Measurements from ENCODE around the gene ZFHX2. TPM values are rescaled to one million over a fixed set of nuclear protein-coding genes. Genes with fewer than 3 reads are reported as not detected.

The ZFHX2 gene
- total RNA-seq, 6 experiments from 2014 or later = 0.63 to 4.2 (median 1.7) TPM

- H3K27ac Mint-ChIP-seq = no peak overlapping the region
- no peak for DNase-seq
- H3K27me3 Mint-ChIP-seq (ENCODE audit: insufficient read depth) = peaks cover 9% of the 10 kb centered on the region
- H3K36me3 Mint-ChIP-seq (ENCODE audit: low read depth) = no peaks in the 10 kb centered on the region
- H3K4me1 Mint-ChIP-seq (ENCODE audit: low read depth) = peaks cover 32% of the 10 kb centered on the region
- no peaks in the 10 kb centered on the region for H3K9me3 Mint-ChIP-seq
- H3K4me3 Mint-ChIP-seq = no peak overlapping the region
- TF ChIP-seq CTCF (IDR thresholded peaks at IDR 0.05) = no peak
Measured at GRCh38 chr14:23542261-23542660, 9.3 kb downstream of the ZFHX2 start.

- Mint-ChIP-seq H3K27ac (no peak overlapping the region), H3K27me3 (ENCODE audit: insufficient read depth) (peaks cover 16% of the 10 kb centered on the region), H3K36me3 (ENCODE audit: low read depth) (no peaks in the 10 kb centered on the region), H3K4me1 (ENCODE audit: low read depth) (peaks cover 27% of the 10 kb centered on the region), H3K4me3 (no peak overlapping the region), H3K9me3 (no peaks in the 10 kb centered on the region)
- no peak for DNase-seq
- no peak for TF ChIP-seq CTCF (IDR thresholded peaks at IDR 0.05)
Measured at GRCh38 chr14:23540141-23540469, 11.5 kb downstream of the ZFHX2 start.

- Mint-ChIP-seq H3K27me3 (ENCODE audit: insufficient read depth) (peaks cover 12% of the 10 kb centered on the region), H3K27ac (no peak overlapping the region), H3K4me1 (ENCODE audit: low read depth) (peaks cover 21% of the 10 kb centered on the region), H3K36me3 (ENCODE audit: low read depth) (no peaks in the 10 kb centered on the region), H3K4me3 (no peak overlapping the region; the same call in 1 of the 2 replicates), H3K9me3 (no peaks in the 10 kb centered on the region)
- TF ChIP-seq CTCF (IDR thresholded peaks at IDR 0.05) = peak; percentile 86
- peak; percentile 23 for DNase-seq
Measured at GRCh38 chr14:23539248-23540140, 12.1 kb downstream of the ZFHX2 start.

- Mint-ChIP-seq H3K27me3 (ENCODE audit: insufficient read depth) (peaks cover 12% of the 10 kb centered on the region), H3K4me1 (ENCODE audit: low read depth) (peaks cover 20% of the 10 kb centered on the region), H3K4me3 (no peak overlapping the region; the same call in 1 of the 2 replicates), H3K36me3 (ENCODE audit: low read depth) (no peaks in the 10 kb centered on the region), H3K9me3 (no peaks in the 10 kb centered on the region), H3K27ac (no peak overlapping the region)
- no peak for DNase-seq
- TF ChIP-seq CTCF (IDR thresholded peaks at IDR 0.05) = no peak
Measured at GRCh38 chr14:23538785-23539184, 12.8 kb downstream of the ZFHX2 start.

GRCh38 chr14:23538050-23538718, 13.4 kb downstream of the ZFHX2 start:
- H3K36me3 Mint-ChIP-seq (ENCODE audit: low read depth) = no peaks in the 10 kb centered on the region
- no peaks in the 10 kb centered on the region for H3K9me3 Mint-ChIP-seq
- no peak for TF ChIP-seq CTCF (IDR thresholded peaks at IDR 0.05)
- H3K27ac Mint-ChIP-seq = no peak overlapping the region
- peaks cover 12% of the 10 kb centered on the region for H3K27me3 Mint-ChIP-seq (ENCODE audit: insufficient read depth)
- H3K4me3 Mint-ChIP-seq = no peak overlapping the region
- no peak for DNase-seq
- H3K4me1 Mint-ChIP-seq (ENCODE audit: low read depth) = peaks cover 20% of the 10 kb centered on the region

Data from HFFc6 (cell line).